WTC11 (cell line): ENCODE results near the gene ERBB4. TPM values are rescaled to one million over a fixed set of nuclear protein-coding genes. Genes with fewer than 3 reads are reported as not detected.

ENCODE experiments used
- ATAC-seq: fragments of 200-7000 bp; cut with Tn5 transposase; 2 replicates; pipeline ENCODE4 v1.10.0; 2021; ENCODE audit warnings: mild to moderate bottlenecking, moderate library complexity
- CTCF ChIA-PET: fragments of 300-600 bp; sonication (Branson Sonifier 250); formaldehyde crosslinking; loops from one replicate; lab custom pipeline; 2021; ENCODE audit warnings: antibody characterized with exemption; lab: Charles Lee
- POLR2A ChIA-PET: fragments of 350-600 bp; sonication (Branson Sonifier 250); formaldehyde crosslinking; loops from one replicate; lab custom pipeline; 2021; ENCODE audit warnings: antibody characterized with exemption; lab: Charles Lee
- DNase-seq: peaks from one replicate; pipeline ENCODE4 v3.0.0; 2021; ENCODE audit warnings: low spot score
- H3K27ac Mint-ChIP-seq: 2 replicates; pipeline ENCODE4 v1.8.0; 2021; ENCODE audit warnings: mixed read lengths
- H3K27me3 Mint-ChIP-seq: 2 replicates; pipeline ENCODE4 v1.8.0; 2021; ENCODE audit warnings: low read depth, mild to moderate bottlenecking, moderate library complexity, mixed read lengths
- H3K36me3 Mint-ChIP-seq: 2 replicates; pipeline ENCODE4 v1.8.0; 2021; ENCODE audit warnings: mixed read lengths
- H3K4me1 Mint-ChIP-seq: 2 replicates; pipeline ENCODE4 v1.8.0; 2022; ENCODE audit warnings: mixed read lengths
- H3K4me3 Mint-ChIP-seq: 2 replicates; pipeline ENCODE4 v1.8.0; 2021; ENCODE audit warnings: mild to moderate bottlenecking, moderate library complexity, mixed read lengths
- H3K9me3 Mint-ChIP-seq: 2 replicates; pipeline ENCODE4 v1.8.0; 2021; ENCODE audit warnings: mixed read lengths
- CREB1 ChIP-seq: sonication (generic); formaldehyde crosslinking; IDR thresholded peaks from 2 replicates; pipeline ENCODE4 v1.8.0; 2023; ENCODE audit warnings: mild to moderate bottlenecking, missing genetic modification reagents
- CREM ChIP-seq: sonication (generic); formaldehyde crosslinking; IDR thresholded peaks from 2 replicates; pipeline ENCODE4 v1.8.1; 2022; ENCODE audit warnings: mild to moderate bottlenecking, missing genetic modification reagents, moderate library complexity
- MYBL2 ChIP-seq: sonication (generic); formaldehyde crosslinking; IDR thresholded peaks from 2 replicates; pipeline ENCODE4 v1.8.1; 2023; ENCODE audit warnings: mild to moderate bottlenecking, moderate library complexity, missing genetic modification reagents
- NFYB ChIP-seq: sonication (generic); formaldehyde crosslinking; conservative IDR thresholded peaks from 2 replicates; pipeline ENCODE4 v1.8.0; 2022; ENCODE audit warnings: low read depth, missing genetic modification reagents
- NR2C2 ChIP-seq: sonication (generic); formaldehyde crosslinking; IDR thresholded peaks from 2 replicates; pipeline ENCODE4 v1.8.0; 2022; ENCODE audit warnings: mild to moderate bottlenecking, missing genetic modification reagents
- PRRX2 ChIP-seq: fragments of 250-450 bp; sonication (Bioruptor Pico); IDR thresholded peaks from 2 replicates; pipeline ENCODE4 v1.8.0; 2021; ENCODE audit warnings: mild to moderate bottlenecking
- ZNF138 ChIP-seq: sonication (generic); formaldehyde crosslinking; conservative IDR thresholded peaks from 2 replicates; pipeline ENCODE4 v1.8.1; 2022; ENCODE audit warnings: mild to moderate bottlenecking, moderate library complexity, missing genetic modification reagents
- ZNF232 ChIP-seq: sonication (generic); formaldehyde crosslinking; IDR thresholded peaks from 2 replicates; pipeline ENCODE4 v1.8.0; 2022; ENCODE audit warnings: mild to moderate bottlenecking, missing genetic modification reagents
- ZNF396 ChIP-seq: fragments of 250-450 bp; sonication (Bioruptor Pico); IDR thresholded peaks from 2 replicates; pipeline ENCODE4 v1.8.0; 2021; ENCODE audit warnings: mild to moderate bottlenecking, moderate library complexity, borderline replicate concordance
- ZNF416 ChIP-seq: fragments of 250-450 bp; sonication (Bioruptor Pico); IDR thresholded peaks from 2 replicates; pipeline ENCODE4 v1.9.0; 2021; ENCODE audit warnings: mild to moderate bottlenecking, inconsistent platforms
- ZNF423 ChIP-seq: fragments of 250-450 bp; sonication (Bioruptor Pico); IDR thresholded peaks from 2 replicates; pipeline ENCODE4 v2.1.2; 2022; ENCODE audit warnings: mild to moderate bottlenecking, moderate library complexity
- ZNF671 ChIP-seq: fragments of 250-450 bp; sonication (Bioruptor Pico); IDR thresholded peaks from 2 replicates; pipeline ENCODE4 v1.8.0; 2021; ENCODE audit warnings: mild to moderate bottlenecking
- total RNA-seq: library from RNA; stranded (reverse); gene quantifications from 3 replicates; pipeline ENCODE4 v1.2.3, GENCODE V29; 2021
- TF ChIP-seq, protein P1 (sequence below): sonication (generic); formaldehyde crosslinking; IDR thresholded peaks from 2 replicates; pipeline ENCODE4 v1.8.1; 2022; ENCODE audit warnings: missing genetic modification reagents, borderline replicate concordance
- TF ChIP-seq, protein P2 (sequence below): sonication (generic); formaldehyde crosslinking; IDR thresholded peaks from 2 replicates; pipeline ENCODE4 v1.8.0; 2023; ENCODE audit warnings: missing genetic modification reagents
- TF ChIP-seq, protein P3 (sequence below): fragments of 250-450 bp; sonication (Bioruptor Pico); IDR thresholded peaks from 2 replicates; pipeline ENCODE4 v1.9.0; 2021; ENCODE audit warnings: mild to moderate bottlenecking
- TF ChIP-seq, protein P4 (sequence below): sonication (generic); formaldehyde crosslinking; IDR thresholded peaks from 2 replicates; pipeline ENCODE4 v1.8.0; 2022; ENCODE audit warnings: mild to moderate bottlenecking, missing genetic modification reagents
- TF ChIP-seq, protein P5 (sequence below): sonication (generic); formaldehyde crosslinking; IDR thresholded peaks from 2 replicates; pipeline ENCODE4 v1.8.0; 2022; ENCODE audit warnings: missing genetic modification reagents
- TF ChIP-seq, protein P6 (sequence below): sonication (generic); formaldehyde crosslinking; IDR thresholded peaks from 2 replicates; pipeline ENCODE4 v1.8.1; 2023; ENCODE audit warnings: mild to moderate bottlenecking, missing genetic modification reagents, borderline replicate concordance
- TF ChIP-seq, protein P7 (sequence below): sonication (generic); formaldehyde crosslinking; IDR thresholded peaks from 2 replicates; pipeline ENCODE4 v1.8.1; 2023; ENCODE audit warnings: mild to moderate bottlenecking, missing genetic modification reagents
- TF ChIP-seq, protein P8 (sequence below): sonication (generic); formaldehyde crosslinking; conservative IDR thresholded peaks from 2 replicates; pipeline ENCODE4 v1.8.1; 2022; ENCODE audit warnings: mild to moderate bottlenecking, missing genetic modification reagents

Gene ERBB4
- total RNA-seq, 1 experiment from 2014 or later: 1.6 TPM

DNA sequence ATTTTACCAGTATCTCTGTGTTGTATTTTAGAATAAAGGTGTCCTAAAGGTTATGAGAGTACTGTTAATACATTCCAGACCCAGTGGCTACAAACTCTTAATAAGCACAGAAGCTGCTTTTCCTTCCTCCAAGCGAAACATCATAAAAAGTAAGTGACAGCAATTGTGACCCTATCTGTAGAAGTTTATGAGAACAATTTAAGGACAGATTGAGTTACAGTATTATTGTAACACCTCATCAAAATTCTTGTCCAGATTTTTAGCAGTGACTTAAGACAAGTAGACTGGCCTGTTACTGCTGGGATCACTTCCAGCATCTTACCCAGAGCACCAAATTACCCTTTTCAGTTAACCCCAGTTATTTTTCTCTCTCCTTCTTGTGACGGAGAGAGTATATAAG, 154.6 kb downstream of the ERBB4 start:
- CTCF ChIA-PET: no interaction called here

More for the DNA sequence above, 154.6 kb downstream of the ERBB4 start:
- POLR2A ChIA-PET: no interaction called here
- no peaks in the 10 kb centered on the region for H3K36me3 Mint-ChIP-seq
- DNase-seq (no peak), ATAC-seq (no peak)
- H3K9me3 Mint-ChIP-seq: no peaks in the 10 kb centered on the region
- peaks cover 10% of the 10 kb centered on the region for H3K4me1 Mint-ChIP-seq
- H3K27ac Mint-ChIP-seq: peak overlapping the region; percentile 41
- H3K27me3 Mint-ChIP-seq: no peaks in the 10 kb centered on the region
- TF ChIP-seq CREB1 (CRISPR knock-in tag) (no peak), NR2C2 (CRISPR knock-in tag) (no peak), ZNF423 (CRISPR knock-in tag) (no peak), ZNF396 (CRISPR knock-in tag) (no peak), ZNF416 (CRISPR knock-in tag) (no peak), NFYB (CRISPR knock-in tag) (no peak), ZNF138 (no peak), ZNF232 (no peak), CREM (CRISPR knock-in tag) (no peak), ZNF671 (CRISPR knock-in tag) (no peak), MYBL2 (CRISPR knock-in tag) (no peak), PRRX2 (CRISPR knock-in tag) (no peak)
- TF ChIP-seq, protein P1, sequence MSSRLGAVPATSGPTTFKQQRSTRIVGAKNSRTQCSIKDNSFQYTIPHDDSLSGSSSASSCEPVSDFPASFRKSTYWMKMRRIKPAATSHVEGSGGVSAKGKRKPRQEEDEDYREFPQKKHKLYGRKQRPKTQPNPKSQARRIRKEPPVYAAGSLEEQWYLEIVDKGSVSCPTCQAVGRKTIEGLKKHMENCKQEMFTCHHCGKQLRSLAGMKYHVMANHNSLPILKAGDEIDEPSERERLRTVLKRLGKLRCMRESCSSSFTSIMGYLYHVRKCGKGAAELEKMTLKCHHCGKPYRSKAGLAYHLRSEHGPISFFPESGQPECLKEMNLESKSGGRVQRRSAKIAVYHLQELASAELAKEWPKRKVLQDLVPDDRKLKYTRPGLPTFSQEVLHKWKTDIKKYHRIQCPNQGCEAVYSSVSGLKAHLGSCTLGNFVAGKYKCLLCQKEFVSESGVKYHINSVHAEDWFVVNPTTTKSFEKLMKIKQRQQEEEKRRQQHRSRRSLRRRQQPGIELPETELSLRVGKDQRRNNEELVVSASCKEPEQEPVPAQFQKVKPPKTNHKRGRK (CRISPR knock-in tag): no peak
- TF ChIP-seq, protein P2, sequence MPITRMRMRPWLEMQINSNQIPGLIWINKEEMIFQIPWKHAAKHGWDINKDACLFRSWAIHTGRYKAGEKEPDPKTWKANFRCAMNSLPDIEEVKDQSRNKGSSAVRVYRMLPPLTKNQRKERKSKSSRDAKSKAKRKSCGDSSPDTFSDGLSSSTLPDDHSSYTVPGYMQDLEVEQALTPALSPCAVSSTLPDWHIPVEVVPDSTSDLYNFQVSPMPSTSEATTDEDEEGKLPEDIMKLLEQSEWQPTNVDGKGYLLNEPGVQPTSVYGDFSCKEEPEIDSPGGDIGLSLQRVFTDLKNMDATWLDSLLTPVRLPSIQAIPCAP (CRISPR knock-in tag): no peak
- TF ChIP-seq, protein P3, sequence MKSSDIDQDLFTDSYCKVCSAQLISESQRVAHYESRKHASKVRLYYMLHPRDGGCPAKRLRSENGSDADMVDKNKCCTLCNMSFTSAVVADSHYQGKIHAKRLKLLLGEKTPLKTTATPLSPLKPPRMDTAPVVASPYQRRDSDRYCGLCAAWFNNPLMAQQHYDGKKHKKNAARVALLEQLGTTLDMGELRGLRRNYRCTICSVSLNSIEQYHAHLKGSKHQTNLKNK (CRISPR knock-in tag): no peak
- TF ChIP-seq, protein P4, sequence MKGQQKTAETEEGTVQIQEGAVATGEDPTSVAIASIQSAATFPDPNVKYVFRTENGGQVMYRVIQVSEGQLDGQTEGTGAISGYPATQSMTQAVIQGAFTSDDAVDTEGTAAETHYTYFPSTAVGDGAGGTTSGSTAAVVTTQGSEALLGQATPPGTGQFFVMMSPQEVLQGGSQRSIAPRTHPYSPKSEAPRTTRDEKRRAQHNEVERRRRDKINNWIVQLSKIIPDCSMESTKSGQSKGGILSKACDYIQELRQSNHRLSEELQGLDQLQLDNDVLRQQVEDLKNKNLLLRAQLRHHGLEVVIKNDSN (CRISPR knock-in tag): no peak
- TF ChIP-seq, protein P5, sequence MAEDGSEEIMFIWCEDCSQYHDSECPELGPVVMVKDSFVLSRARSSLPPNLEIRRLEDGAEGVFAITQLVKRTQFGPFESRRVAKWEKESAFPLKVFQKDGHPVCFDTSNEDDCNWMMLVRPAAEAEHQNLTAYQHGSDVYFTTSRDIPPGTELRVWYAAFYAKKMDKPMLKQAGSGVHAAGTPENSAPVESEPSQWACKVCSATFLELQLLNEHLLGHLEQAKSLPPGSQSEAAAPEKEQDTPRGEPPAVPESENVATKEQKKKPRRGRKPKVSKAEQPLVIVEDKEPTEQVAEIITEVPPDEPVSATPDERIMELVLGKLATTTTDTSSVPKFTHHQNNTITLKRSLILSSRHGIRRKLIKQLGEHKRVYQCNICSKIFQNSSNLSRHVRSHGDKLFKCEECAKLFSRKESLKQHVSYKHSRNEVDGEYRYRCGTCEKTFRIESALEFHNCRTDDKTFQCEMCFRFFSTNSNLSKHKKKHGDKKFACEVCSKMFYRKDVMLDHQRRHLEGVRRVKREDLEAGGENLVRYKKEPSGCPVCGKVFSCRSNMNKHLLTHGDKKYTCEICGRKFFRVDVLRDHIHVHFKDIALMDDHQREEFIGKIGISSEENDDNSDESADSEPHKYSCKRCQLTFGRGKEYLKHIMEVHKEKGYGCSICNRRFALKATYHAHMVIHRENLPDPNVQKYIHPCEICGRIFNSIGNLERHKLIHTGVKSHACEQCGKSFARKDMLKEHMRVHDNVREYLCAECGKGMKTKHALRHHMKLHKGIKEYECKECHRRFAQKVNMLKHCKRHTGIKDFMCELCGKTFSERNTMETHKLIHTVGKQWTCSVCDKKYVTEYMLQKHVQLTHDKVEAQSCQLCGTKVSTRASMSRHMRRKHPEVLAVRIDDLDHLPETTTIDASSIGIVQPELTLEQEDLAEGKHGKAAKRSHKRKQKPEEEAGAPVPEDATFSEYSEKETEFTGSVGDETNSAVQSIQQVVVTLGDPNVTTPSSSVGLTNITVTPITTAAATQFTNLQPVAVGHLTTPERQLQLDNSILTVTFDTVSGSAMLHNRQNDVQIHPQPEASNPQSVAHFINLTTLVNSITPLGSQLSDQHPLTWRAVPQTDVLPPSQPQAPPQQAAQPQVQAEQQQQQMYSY (CRISPR knock-in tag): no peak
- TF ChIP-seq, protein P6, sequence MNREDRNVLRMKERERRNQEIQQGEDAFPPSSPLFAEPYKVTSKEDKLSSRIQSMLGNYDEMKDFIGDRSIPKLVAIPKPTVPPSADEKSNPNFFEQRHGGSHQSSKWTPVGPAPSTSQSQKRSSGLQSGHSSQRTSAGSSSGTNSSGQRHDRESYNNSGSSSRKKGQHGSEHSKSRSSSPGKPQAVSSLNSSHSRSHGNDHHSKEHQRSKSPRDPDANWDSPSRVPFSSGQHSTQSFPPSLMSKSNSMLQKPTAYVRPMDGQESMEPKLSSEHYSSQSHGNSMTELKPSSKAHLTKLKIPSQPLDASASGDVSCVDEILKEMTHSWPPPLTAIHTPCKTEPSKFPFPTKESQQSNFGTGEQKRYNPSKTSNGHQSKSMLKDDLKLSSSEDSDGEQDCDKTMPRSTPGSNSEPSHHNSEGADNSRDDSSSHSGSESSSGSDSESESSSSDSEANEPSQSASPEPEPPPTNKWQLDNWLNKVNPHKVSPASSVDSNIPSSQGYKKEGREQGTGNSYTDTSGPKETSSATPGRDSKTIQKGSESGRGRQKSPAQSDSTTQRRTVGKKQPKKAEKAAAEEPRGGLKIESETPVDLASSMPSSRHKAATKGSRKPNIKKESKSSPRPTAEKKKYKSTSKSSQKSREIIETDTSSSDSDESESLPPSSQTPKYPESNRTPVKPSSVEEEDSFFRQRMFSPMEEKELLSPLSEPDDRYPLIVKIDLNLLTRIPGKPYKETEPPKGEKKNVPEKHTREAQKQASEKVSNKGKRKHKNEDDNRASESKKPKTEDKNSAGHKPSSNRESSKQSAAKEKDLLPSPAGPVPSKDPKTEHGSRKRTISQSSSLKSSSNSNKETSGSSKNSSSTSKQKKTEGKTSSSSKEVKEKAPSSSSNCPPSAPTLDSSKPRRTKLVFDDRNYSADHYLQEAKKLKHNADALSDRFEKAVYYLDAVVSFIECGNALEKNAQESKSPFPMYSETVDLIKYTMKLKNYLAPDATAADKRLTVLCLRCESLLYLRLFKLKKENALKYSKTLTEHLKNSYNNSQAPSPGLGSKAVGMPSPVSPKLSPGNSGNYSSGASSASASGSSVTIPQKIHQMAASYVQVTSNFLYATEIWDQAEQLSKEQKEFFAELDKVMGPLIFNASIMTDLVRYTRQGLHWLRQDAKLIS: no peak
- TF ChIP-seq, protein P7, sequence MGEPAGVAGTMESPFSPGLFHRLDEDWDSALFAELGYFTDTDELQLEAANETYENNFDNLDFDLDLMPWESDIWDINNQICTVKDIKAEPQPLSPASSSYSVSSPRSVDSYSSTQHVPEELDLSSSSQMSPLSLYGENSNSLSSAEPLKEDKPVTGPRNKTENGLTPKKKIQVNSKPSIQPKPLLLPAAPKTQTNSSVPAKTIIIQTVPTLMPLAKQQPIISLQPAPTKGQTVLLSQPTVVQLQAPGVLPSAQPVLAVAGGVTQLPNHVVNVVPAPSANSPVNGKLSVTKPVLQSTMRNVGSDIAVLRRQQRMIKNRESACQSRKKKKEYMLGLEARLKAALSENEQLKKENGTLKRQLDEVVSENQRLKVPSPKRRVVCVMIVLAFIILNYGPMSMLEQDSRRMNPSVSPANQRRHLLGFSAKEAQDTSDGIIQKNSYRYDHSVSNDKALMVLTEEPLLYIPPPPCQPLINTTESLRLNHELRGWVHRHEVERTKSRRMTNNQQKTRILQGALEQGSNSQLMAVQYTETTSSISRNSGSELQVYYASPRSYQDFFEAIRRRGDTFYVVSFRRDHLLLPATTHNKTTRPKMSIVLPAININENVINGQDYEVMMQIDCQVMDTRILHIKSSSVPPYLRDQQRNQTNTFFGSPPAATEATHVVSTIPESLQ (CRISPR knock-in tag): no peak
- TF ChIP-seq, protein P8, sequence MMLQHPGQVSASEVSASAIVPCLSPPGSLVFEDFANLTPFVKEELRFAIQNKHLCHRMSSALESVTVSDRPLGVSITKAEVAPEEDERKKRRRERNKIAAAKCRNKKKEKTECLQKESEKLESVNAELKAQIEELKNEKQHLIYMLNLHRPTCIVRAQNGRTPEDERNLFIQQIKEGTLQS (CRISPR knock-in tag): no peak
- H3K4me3 Mint-ChIP-seq: no peak overlapping the region
